Stimulated activated CD4-positive, alpha-beta T cell treated with anti-CD3 and anti-CD28 coated beads, Interleukin-1b, Interleukin-23, amount 100 ng/mL, for 1 hour (primary cell): ENCODE measurements around the gene IQCH.

Experiments
- DNase-seq, 2 donors: peaks; one replicate each; pipeline ENCODE4 v3.0.0-alpha.2; 2020; ENCODE audit warnings: low read depth in 2 of 2

The IQCH gene

GRCh38 chr15:67501177-67501835 lies 246.7 kb downstream of the IQCH start:
- DNase-seq = no peak

DNA sequence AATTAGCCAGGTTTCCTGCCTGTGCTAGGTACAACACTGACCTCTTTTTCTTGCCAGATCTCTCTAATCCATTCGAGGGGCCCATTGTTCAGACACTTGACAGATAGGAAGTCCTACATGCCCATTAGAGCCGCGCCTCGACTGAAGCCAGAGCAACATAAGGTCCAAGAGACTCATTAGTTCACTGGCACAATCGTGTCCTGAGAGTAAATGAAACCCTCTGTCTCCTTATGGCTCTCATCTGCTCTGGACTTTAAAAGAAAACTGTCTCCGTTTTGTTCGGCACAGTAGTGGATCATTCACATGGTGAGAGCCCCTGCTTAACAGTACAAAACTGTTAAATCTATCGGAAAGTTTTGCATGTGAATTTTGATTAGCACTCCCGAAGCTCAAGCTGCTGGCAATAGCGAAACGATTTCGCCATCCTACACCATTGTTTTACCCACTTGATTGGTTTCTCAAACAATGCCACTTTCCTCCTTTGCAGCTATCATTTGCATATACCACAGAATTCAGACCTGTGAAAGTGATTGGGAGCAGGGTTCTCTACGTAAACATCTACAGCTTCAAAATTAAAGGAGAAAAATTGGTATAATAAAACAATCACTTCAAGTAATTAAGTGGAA lies 247.4 kb downstream of the IQCH start:
- no peak for DNase-seq

- DNase-seq = no peak
Observed at GRCh38 chr15:67504056-67504455, 249.5 kb downstream of the IQCH start.

- no peak for DNase-seq
Observed at GRCh38 chr15:67504796-67505195, 250.2 kb downstream of the IQCH start.

DNA sequence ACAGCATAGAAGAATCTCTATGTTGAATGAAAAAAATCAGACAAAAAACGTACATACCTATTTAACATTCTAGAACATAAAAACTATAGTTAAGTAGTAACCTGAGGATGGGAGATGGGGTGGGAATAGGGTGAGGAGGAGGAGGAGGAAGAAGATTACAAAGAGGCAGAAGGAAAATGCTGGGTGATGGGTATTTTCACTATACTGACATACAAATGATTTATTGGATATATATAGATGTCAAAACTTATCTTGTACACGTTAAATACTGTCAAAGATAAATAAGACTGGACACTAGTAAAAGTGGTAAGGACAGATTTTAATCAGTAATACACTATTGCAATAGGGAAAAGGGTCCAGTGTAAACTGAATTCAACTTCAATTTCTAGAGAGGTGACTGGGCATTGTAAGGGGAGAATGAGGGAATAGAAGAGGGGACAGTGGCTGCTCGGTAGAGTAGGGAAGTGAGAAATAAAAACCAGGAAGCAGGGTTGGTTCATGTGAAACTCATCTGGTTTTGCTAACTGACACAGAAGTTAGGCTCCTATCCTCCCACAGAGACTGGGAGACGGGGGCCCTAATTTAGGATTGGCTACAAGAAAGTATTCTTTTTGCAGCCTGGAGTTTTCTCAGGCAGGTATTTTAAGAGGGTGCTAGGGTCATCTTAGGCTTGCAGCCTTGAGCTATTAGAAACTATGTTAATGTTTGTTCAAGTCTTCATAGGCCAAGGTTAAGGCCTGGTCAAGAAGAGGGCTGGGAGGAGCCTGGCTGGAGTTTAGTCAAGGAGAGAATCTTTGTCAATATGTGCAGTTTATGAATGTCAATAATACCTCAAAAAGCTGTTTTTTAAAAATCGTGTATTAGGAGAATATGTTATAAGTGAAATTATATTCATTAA lies 251.3 kb downstream of the IQCH start:
- DNase-seq = no peak

DNA sequence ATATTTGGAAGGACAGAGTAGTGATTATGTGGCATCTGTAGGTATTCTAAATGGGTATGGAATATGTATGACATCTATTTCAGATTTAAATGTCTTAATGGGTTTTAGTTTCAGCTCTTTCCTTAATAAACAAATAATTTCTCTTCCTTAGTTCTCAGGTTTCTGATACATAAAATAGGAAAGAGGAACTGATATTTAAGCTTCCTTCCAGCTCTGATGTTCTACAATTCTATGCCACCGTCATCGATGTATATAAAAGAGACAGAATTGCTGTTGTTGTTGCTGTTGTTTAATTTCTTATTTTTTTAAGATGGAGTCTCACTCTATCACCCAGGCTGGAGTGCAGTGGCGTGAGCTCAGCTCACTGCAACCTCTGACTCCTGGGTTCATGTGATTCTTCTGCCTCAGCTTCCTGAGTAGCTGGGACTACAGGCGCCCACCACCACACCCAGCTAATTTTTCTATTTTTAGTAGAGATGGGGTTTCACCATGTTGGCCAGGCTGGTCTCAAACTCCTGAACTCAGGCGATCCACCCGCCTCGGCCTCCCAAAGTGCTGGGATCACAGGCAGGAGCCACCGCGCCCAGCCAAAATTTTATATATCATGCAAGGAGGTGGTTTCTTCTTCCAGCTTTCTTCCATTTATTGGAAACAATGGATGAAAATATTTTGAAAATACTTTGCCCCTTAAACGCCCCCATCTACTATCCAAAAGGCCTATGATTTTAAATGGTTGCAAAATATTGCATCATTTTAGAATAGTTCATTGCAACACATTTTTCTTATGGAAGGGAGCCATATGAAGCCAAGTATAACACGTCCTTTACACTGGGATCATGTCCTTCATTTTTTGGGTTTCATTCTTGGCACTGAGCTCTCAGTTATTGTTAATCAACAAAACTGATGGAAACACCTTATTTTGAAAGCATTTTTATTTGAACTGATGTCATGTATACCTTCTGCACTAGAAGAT lies 252.5 kb downstream of the IQCH start:
- DNase-seq = no peak

DNA sequence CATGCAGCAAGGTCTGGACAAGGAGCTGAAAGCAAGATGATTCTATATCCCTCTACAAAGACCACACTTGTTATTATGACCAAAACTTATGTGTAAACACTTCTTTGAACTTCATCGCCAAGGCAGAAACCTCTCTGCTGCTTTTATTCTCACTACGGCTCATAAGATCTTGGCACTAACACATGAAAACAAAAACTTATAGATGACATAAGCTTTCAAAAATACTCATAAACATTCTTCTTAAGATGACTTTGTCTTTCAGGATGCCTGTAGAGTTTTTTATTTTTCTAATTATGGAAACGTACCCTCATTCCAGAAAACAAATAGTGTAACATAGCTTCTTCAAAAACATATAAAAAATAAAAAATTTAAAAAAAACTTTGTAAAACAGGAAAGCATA lies 253.8 kb downstream of the IQCH start:
- DNase-seq = no peak

DNA sequence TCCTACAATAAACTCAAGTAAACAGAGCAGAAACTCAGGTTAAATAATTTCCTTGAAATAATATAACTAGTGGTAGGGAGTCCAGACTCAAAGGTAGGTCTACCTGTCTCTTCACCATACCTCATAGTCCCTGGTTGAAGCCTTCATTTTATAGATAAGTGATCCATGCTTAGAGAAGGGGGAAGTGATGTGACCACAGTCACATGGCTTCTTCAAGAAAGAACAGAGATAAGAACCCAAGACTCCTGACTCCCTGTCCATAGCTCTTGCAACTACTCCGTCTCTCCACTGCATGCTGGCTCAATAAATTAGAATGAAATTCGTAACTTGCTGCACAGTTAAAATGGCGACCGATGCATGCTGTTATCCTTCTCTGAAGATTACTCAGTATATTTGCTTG lies 255.3 kb downstream of the IQCH start:
- DNase-seq = no peak

- DNase-seq = no peak
Observed at GRCh38 chr15:67510597-67511190, 256.1 kb downstream of the IQCH start.

GRCh38 chr15:67511606-67512005 lies 257.0 kb downstream of the IQCH start:
- no peak for DNase-seq

DNA sequence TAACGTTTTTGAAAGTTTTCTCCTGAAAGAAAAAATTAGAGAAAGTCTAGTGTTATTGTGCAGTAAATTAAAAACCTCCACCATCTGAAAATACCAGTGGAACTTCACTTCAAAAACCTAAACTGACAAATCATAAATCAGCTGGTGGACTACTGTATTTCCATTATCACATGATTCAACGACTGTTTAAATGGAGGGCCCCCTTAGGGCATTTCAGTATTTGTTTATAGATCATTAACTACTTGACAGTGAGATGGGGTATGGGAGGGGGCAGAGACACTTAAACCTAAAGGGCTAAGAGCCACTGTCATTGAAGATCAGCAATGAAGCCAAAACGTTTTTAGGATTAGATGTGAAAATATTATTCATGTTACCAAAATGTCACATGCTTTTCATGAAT lies 257.6 kb downstream of the IQCH start:
- no peak for DNase-seq

GRCh38 chr15:67512933-67513714 lies 258.5 kb downstream of the IQCH start:
- no peak for DNase-seq

- no peak for DNase-seq
Observed at GRCh38 chr15:67515090-67515489, 260.5 kb downstream of the IQCH start.

DNA sequence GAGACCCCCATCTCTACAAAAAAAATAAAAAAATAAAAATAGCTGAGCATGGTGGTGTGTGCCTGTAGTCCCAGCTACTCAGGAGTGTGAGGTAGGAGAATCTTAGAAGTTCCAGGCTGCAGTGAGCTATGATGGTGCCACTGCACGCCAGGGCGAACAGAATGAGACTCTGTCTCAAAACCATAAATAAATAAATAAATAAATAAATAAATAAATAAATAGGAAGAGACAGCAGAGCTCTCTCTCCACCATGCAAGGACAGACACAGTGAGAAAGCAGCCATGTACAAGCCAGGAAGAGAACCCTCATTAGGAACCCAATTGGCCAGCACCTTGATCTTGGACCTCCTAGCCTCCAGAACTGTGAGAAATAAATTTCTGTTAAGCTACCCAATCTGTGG lies 261.0 kb downstream of the IQCH start:
- DNase-seq = no peak

DNA sequence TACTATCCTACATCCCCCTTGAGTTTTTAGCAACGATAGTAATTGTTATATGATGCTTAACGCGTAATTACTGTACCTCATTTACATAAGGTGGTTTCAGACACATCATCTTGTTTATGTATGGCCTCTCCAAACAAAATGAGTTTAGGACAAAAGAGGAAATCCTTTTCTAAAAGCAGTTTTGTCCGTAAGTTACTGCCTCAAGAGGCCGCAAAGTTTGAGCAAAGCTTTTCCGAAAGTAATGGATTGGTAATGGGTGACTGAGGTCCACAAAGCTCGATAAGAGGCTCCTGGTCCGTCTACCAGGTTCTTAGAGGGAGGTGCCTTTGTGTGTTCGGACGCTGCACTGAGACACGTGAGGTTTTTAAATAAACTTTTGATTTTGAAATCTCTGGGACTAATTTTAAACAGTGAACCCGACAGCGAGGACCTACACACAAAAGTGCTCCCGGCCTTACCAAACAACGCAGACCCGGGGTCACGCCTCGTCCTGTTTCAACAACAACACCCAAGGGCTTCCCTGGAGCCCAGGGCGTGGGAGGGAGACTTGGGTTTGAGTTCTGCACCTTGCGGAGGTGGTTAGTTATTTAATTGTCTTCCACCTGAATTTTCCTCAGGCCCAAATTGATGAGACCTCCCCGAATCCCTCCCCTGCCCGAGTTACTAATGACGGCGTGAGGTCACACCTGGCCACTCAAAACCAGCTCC lies 265.9 kb downstream of the IQCH start:
- DNase-seq = no peak

DNA sequence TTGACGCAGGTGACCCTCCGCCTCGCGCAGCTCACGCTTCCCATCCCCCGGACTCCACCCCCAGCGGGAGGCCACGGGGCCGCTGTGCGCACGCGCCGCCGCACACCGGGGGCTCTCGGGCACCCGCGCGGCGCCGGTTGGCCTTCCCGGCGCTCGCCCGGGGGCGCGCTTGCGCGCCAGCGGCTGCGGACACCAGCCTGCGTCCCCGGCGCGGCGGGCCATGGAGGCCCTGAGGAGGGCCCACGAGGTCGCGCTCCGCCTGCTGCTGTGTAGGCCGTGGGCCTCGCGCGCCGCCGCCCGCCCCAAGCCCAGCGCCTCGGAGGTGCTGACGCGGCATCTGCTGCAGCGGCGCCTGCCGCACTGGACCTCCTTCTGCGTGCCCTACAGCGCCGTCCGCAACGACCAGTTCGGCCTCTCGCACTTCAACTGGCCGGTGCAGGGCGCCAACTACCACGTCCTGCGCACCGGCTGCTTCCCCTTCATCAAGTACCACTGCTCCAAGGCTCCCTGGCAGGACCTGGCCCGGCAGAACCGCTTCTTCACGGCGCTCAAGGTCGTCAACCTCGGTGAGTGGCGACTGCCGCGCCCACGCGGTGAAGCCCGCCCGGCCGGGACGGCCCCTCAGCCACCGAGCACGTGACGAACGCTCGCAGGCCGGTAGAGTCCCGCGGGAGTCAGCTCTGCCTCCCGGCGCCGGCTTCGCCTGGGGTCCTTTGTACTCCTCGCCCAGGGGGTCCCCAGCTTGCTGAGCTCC lies 266.6 kb downstream of the IQCH start, which contains the start of gene C15orf61:
Gene C15orf61 (plus strand): TSS at position 103 of the 754 bp plus-strand sequence. CDS start 118 bp downstream, at position 221.
- peak; percentile 60 to 70 for DNase-seq

DNA sequence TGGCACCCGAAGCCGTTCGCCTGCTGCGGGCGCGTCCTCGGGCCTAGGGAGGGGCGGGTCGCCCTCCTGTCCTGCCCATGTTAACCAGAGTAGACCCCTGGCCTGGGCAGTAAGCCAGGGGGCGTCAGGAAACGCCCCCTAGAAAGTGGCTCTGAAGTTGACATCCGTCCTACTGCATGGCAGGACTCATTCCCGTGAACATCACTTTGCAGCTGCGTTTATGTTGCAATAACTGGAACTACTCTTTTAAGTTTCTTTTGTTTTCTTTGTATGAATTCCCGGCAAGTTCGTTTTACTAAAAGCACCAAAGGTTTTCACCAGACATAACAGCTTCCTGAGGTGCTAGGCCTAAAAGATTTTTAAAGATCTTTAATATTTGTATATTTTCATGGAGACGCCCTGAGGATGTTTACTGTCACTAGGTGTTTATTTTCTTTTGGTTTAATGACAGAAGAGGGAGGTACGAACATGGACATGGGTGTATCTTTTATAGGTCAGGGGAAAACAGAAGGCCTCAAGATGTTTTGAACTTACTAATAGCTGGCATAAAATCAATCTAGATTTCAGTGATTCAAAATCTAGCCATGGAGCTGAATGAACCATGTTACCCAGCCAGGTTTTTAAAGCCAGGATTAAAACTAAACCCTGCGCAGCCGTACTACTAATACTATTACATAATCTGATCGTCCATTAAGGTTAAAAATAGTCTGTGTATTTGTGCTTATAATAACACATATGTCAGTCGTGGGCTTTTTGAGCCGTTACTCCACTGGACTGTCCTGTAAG lies 267.4 kb downstream of the IQCH start:
- no peak for DNase-seq

GRCh38 chr15:67523330-67523729 lies 268.7 kb downstream of the IQCH start:
- no peak for DNase-seq
